ENCODE measurements around the gene SRGAP2C. TPM values are rescaled to one million over a fixed set of nuclear protein-coding genes. Genes with fewer than 3 reads are reported as not detected.
"Not testable (repeated sequence)": the region's sequence is repeated elsewhere in the genome, so short reads cannot be mapped to it uniquely, and the experiment has no call there.

The SRGAP2C gene
- polyA plus RNA-seq, 1 of the 3 experiments (the other 2 are of a cell fraction), result 3.2 TPM

DNA sequence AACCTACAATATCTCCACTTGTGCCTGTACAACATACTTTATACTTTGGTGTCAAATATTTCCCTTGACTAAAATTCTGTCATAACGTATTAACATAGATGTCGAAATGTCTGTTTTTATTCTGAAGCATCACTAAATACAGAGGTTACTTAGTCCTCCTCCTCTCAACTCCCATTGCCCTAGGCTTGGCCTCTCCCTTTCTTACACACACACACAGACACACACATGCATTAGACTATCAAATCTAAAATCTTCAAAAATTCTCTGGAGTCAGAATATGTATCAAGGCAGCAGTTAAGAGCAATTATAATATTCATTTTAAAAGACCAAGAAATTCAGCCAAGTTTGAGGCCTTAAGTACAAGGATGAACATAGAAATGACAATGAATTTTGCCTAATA lies 8.1 kb upstream of the SRGAP2C start:
- CTCF ChIA-PET; POLR2A ChIA-PET; H4K20me1 ChIP-seq (ENCODE audit: insufficient read depth): not testable (repeated sequence)

DNA sequence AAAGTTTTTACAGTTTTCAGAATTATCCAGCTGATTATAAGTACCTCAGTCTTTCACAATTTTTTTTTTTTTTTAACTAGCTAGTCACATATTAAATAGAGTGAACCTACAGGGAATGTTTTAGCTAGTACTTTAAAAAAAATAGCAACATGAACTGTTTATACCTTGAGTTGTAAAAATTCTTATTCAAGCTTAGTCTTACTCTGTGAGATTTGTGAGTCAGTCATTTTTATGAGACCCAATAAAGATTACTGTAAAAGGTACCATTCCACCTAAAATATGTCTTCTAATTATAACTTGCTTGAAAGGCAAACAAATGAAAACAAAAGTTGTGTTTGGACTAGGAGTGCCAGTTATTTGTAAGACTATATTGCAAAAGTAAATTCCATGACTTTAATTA lies 6.6 kb upstream of the SRGAP2C start:
- H3K4me2 ChIP-seq; H3K79me2 ChIP-seq (ENCODE audit: insufficient read depth); H3K27ac ChIP-seq (ENCODE audit: low read depth in 2 of 2, low read length in 1 of 2); H3K4me1 ChIP-seq (ENCODE audit: control insufficient read depth in 1 of 2, insufficient read depth in 2 of 2, low read depth in 1 of 2, low read length in 1 of 2); POLR2A ChIA-PET; DNase-seq; H3K27me3 ChIP-seq (ENCODE audit: insufficient read depth); H3K9me2 ChIP-seq; H4K20me1 ChIP-seq (ENCODE audit: insufficient read depth); H3K4me3 ChIP-seq (ENCODE audit: low read depth in 2 of 2, low read length in 1 of 2); H3K36me3 ChIP-seq (replicated peaks in 1 of 2; ENCODE audit: control insufficient read depth in 1 of 2, insufficient read depth in 2 of 2, low read length in 1 of 2); H3K9me3 ChIP-seq; H2AFZ ChIP-seq (ENCODE audit: low read depth); CTCF ChIA-PET; H3F3A ChIP-seq (replicated peaks; ENCODE audit: insufficient read depth); H3K9ac ChIP-seq: not testable (repeated sequence)

More for the DNA sequence above, 8.1 kb upstream of the SRGAP2C start:
- not testable (repeated sequence) for H3K27ac ChIP-seq (ENCODE audit: low read depth in 2 of 2, low read length in 1 of 2); H3K36me3 ChIP-seq (replicated peaks in 1 of 2; ENCODE audit: control insufficient read depth in 1 of 2, insufficient read depth in 2 of 2, low read length in 1 of 2); H3K9me3 ChIP-seq; H3K9ac ChIP-seq; H3F3A ChIP-seq (replicated peaks; ENCODE audit: insufficient read depth); H2AFZ ChIP-seq (ENCODE audit: low read depth); H3K9me2 ChIP-seq; H3K4me2 ChIP-seq; H3K79me2 ChIP-seq (ENCODE audit: insufficient read depth); DNase-seq; H3K27me3 ChIP-seq (ENCODE audit: insufficient read depth); H3K4me1 ChIP-seq (ENCODE audit: control insufficient read depth in 1 of 2, insufficient read depth in 2 of 2, low read depth in 1 of 2, low read length in 1 of 2); H3K4me3 ChIP-seq (ENCODE audit: low read depth in 2 of 2, low read length in 1 of 2)
- 93% methylated on average over 2 of the region's 2 CpGs for WGBS (ENCODE audit: low lambda C conversion rate)

DNA sequence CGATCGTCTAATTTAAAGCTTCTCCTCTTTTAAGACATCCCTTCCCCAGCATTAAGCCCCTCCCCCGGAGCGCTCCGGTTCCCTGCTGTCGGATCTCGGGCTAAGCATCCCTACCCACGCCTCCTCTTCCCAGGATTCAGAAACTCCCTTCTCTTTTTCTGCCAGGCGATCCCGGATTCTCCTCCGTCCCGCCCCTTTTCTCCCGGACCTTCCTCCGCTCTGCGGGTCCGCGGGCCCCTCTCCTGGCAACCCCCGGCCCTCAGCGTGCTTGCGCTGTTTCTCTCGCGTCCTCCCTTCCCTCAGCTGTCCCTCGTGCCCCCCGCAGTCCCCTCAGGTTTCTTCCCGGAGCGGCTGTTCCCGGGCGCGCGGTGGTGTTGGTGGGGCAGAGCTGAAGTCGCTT lies 908 bp upstream of the SRGAP2C start:
- CTCF ChIA-PET; POLR2A ChIA-PET; H3K27ac ChIP-seq (ENCODE audit: low read depth in 2 of 2, low read length in 1 of 2); DNase-seq; H3K36me3 ChIP-seq (replicated peaks in 1 of 2; ENCODE audit: control insufficient read depth in 1 of 2, insufficient read depth in 2 of 2, low read length in 1 of 2); H3K9me2 ChIP-seq; H4K20me1 ChIP-seq (ENCODE audit: insufficient read depth); H3K9me3 ChIP-seq; H3K27me3 ChIP-seq (ENCODE audit: insufficient read depth); H3K4me1 ChIP-seq (ENCODE audit: control insufficient read depth in 1 of 2, insufficient read depth in 2 of 2, low read depth in 1 of 2, low read length in 1 of 2); H3F3A ChIP-seq (replicated peaks; ENCODE audit: insufficient read depth); H3K79me2 ChIP-seq (ENCODE audit: insufficient read depth); H2AFZ ChIP-seq (ENCODE audit: low read depth): not testable (repeated sequence)
- H3K4me3 ChIP-seq (ENCODE audit: low read depth in 2 of 2, low read length in 1 of 2), result peak overlapping the region in 1 of 2 experiments; percentile 45; a peak in 2 of 4 replicates
- 2% methylated on average over 12 of the region's 31 CpGs for WGBS (ENCODE audit: low lambda C conversion rate)
- H3K9ac ChIP-seq, result 0 out of 2 replicates have a peak overlapping the region, but pooled peaks have one; percentile 28
- H3K4me2 ChIP-seq, result peak overlapping the region; percentile 67; the same call in 1 of the 2 replicates

DNA sequence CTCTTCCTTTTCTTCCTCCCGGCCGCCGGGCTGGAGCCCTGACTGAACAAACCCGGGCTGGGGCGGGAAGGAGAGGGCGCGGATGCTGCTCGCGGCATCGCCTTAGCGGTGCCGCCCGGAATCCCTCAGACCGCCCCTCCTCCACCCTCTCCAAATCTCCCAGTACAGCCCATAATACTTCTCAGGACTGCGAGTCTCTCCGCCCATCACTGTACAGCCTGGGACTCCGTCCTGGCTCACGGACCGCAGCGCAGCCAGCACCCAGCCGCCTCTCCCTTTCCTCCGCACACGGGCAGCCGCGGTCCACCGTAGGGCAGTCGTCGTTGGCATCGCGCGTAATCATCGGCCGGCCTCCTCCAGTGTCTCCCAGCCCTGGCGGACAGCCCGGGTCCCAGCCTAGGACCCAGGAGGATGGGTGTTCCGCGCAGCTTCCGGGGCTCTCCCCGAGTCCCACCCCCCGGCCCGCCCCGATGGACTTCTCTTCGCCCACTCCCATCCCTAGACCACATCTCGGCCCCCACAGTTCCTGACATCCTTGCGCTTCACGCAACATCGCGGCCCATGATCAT lies 449 bp downstream of the SRGAP2C start:
- H3K79me2 ChIP-seq (ENCODE audit: insufficient read depth); H3K36me3 ChIP-seq (replicated peaks in 1 of 2; ENCODE audit: control insufficient read depth in 1 of 2, insufficient read depth in 2 of 2, low read length in 1 of 2); H3K9ac ChIP-seq; H3K9me2 ChIP-seq; POLR2A ChIA-PET; H3K4me2 ChIP-seq; DNase-seq; H3K27me3 ChIP-seq (ENCODE audit: insufficient read depth); H3F3A ChIP-seq (replicated peaks; ENCODE audit: insufficient read depth); H4K20me1 ChIP-seq (ENCODE audit: insufficient read depth); H2AFZ ChIP-seq (ENCODE audit: low read depth); CTCF ChIA-PET; H3K4me1 ChIP-seq (ENCODE audit: control insufficient read depth in 1 of 2, insufficient read depth in 2 of 2, low read depth in 1 of 2, low read length in 1 of 2); H3K9me3 ChIP-seq: not testable (repeated sequence)
- H3K4me3 ChIP-seq (ENCODE audit: low read depth in 2 of 2, low read length in 1 of 2), result peak overlapping the region in 1 of 2 experiments; percentile 27; a peak in 1 of 4 replicates
- WGBS (ENCODE audit: low lambda C conversion rate), result no CpG with 5 or more reads among the region's 48 CpGs
- H3K27ac ChIP-seq (ENCODE audit: low read depth in 2 of 2, low read length in 1 of 2), result peak overlapping the region in 1 of 2 experiments; percentile 47; a peak in 1 of 4 replicates

DNA sequence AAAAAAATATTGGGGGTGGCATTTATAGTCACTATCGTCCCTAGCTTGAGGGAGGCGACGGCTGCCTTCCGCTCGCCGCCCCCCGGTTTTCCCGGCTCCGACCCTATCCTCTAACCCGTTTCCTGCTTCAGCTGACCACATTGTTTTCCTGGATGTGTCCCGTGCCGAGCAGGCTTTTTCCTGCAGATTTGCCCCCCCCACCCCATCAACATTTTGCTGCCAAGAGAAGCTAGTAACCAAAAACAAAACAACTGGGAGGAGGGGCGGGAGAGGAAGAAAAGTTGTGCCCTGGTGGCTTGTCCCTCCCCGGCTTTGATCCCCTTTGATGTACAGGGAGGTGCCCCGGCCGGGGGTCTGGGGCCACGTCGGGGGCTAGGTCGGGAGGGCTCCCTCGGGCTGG lies 1.4 kb downstream of the SRGAP2C start:
- H4K20me1 ChIP-seq (ENCODE audit: insufficient read depth); H3K27me3 ChIP-seq (ENCODE audit: insufficient read depth); H3K27ac ChIP-seq (ENCODE audit: low read depth in 2 of 2, low read length in 1 of 2); H3K4me1 ChIP-seq (ENCODE audit: control insufficient read depth in 1 of 2, insufficient read depth in 2 of 2, low read depth in 1 of 2, low read length in 1 of 2); H3K4me2 ChIP-seq; H2AFZ ChIP-seq (ENCODE audit: low read depth); H3K9ac ChIP-seq; H3K4me3 ChIP-seq (ENCODE audit: low read depth in 2 of 2, low read length in 1 of 2); POLR2A ChIA-PET; H3K36me3 ChIP-seq (replicated peaks in 1 of 2; ENCODE audit: control insufficient read depth in 1 of 2, insufficient read depth in 2 of 2, low read length in 1 of 2); H3F3A ChIP-seq (replicated peaks; ENCODE audit: insufficient read depth); H3K9me3 ChIP-seq; DNase-seq; H3K79me2 ChIP-seq (ENCODE audit: insufficient read depth); H3K9me2 ChIP-seq; CTCF ChIA-PET: not testable (repeated sequence)
- WGBS (ENCODE audit: low lambda C conversion rate), result no CpG with 5 or more reads among the region's 20 CpGs

DNA sequence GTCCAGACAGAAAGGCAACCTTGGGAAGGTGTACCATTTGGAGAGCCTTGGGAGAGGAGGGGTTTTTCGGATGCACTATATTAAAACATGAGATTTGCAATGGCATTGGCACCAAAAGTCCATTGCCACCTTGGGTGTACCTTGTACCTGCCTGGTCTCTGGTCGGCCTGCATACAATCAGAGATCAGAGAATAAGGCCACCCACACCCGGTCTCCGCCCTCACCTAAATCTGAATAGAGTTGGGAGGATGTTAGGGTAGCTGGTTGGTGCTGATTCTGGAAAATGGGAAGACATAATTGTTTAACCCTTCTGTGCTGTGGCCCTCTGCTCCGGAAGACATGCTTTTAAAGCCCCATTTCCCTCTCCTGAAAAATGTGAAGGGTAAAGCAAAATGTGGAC lies 3.1 kb downstream of the SRGAP2C start:
- peak overlapping the region; percentile 69 for H3K4me2 ChIP-seq

DNA sequence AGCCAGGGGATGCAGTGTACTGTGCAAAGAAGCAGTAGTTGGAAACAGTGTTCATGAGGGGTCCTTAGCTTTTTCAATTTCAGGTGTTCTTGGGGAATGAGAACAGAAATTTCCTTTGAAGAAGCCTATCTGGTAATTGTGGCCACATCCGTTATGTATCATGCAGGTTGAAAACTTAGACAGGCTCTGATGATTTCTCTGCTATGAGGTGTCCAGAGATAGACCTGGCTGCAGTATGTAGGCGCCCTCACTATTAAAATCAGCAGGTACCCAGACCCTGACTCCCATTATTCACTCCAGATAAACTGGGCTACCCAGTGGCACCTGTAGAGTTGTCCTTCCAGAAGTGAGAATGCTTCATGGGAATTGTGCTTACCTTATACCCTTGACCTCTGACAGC lies 7.7 kb downstream of the SRGAP2C start:
- H3K4me1 ChIP-seq (ENCODE audit: control insufficient read depth in 1 of 2, insufficient read depth in 2 of 2, low read depth in 1 of 2, low read length in 1 of 2); H3K27me3 ChIP-seq (ENCODE audit: insufficient read depth); DNase-seq; H3K4me2 ChIP-seq; H2AFZ ChIP-seq (ENCODE audit: low read depth); H3K27ac ChIP-seq (ENCODE audit: low read depth in 2 of 2, low read length in 1 of 2); H3F3A ChIP-seq (replicated peaks; ENCODE audit: insufficient read depth); H3K79me2 ChIP-seq (ENCODE audit: insufficient read depth); H4K20me1 ChIP-seq (ENCODE audit: insufficient read depth); H3K36me3 ChIP-seq (replicated peaks in 1 of 2; ENCODE audit: control insufficient read depth in 1 of 2, insufficient read depth in 2 of 2, low read length in 1 of 2); CTCF ChIA-PET; H3K9me3 ChIP-seq; H3K9ac ChIP-seq; H3K4me3 ChIP-seq (ENCODE audit: low read depth in 2 of 2, low read length in 1 of 2); H3K9me2 ChIP-seq; POLR2A ChIA-PET: not testable (repeated sequence)
- WGBS (ENCODE audit: low lambda C conversion rate), result 100% methylated on average over 1 of the region's 2 CpGs

More for the DNA sequence above, 3.1 kb downstream of the SRGAP2C start:
- H3K79me2 ChIP-seq (ENCODE audit: insufficient read depth); CTCF ChIA-PET; H2AFZ ChIP-seq (ENCODE audit: low read depth); H3K27ac ChIP-seq (ENCODE audit: low read depth in 2 of 2, low read length in 1 of 2); H3K27me3 ChIP-seq (ENCODE audit: insufficient read depth); H4K20me1 ChIP-seq (ENCODE audit: insufficient read depth); H3K9ac ChIP-seq; H3K9me2 ChIP-seq; H3K9me3 ChIP-seq; POLR2A ChIA-PET; DNase-seq; H3F3A ChIP-seq (replicated peaks; ENCODE audit: insufficient read depth); H3K36me3 ChIP-seq (replicated peaks in 1 of 2; ENCODE audit: control insufficient read depth in 1 of 2, insufficient read depth in 2 of 2, low read length in 1 of 2); H3K4me1 ChIP-seq (ENCODE audit: control insufficient read depth in 1 of 2, insufficient read depth in 2 of 2, low read depth in 1 of 2, low read length in 1 of 2): not testable (repeated sequence)
- peak overlapping the region in 1 of 2 experiments; percentile 35; a peak in 1 of 4 replicates for H3K4me3 ChIP-seq (ENCODE audit: low read depth in 2 of 2, low read length in 1 of 2)
- 81% methylated on average over 5 of the region's 5 CpGs for WGBS (ENCODE audit: low lambda C conversion rate)
